GM19025 (cell line): ENCODE data around the gene IGF2R.

Experiments
- ATAC-seq: cut with Tn5 transposase; IDR thresholded peaks from one replicate; pipeline ENCODE4 v1.9.1; 2021; ENCODE audit warnings: mild to moderate bottlenecking, low read depth, moderate library complexity; ENCODE audit not compliant: unreplicated experiment

Gene IGF2R

GRCh38 chr6:160063771-160064413 is 95.0 kb downstream of the IGF2R start:
- no peak for ATAC-seq

- ATAC-seq = no peak
These were observed 96.3 kb downstream of the IGF2R start for GRCh38 chr6:160065200-160065599.

GRCh38 chr6:160067564-160067963 is 98.7 kb downstream of the IGF2R start:
- no peak for ATAC-seq

- no peak for ATAC-seq
These were observed 99.5 kb downstream of the IGF2R start for GRCh38 chr6:160068346-160068745.

- ATAC-seq = peak; percentile 97
These were observed 100.2 kb downstream of the IGF2R start for GRCh38 chr6:160069050-160069454.

- no peak for ATAC-seq
These were observed 100.6 kb downstream of the IGF2R start for GRCh38 chr6:160069459-160069858.

GRCh38 chr6:160070427-160070826 is 101.5 kb downstream of the IGF2R start:
- no peak for ATAC-seq

- no peak for ATAC-seq
These were observed 101.9 kb downstream of the IGF2R start for GRCh38 chr6:160070831-160071230.

- no peak for ATAC-seq
These were observed 103.2 kb downstream of the IGF2R start for GRCh38 chr6:160071805-160072690.

- ATAC-seq = no peak
These were observed 104.4 kb downstream of the IGF2R start for GRCh38 chr6:160073272-160073671.

GRCh38 chr6:160076009-160076408 is 107.1 kb downstream of the IGF2R start:
- no peak for ATAC-seq

GRCh38 chr6:160077024-160077423 is 108.1 kb downstream of the IGF2R start:
- ATAC-seq = no peak

- ATAC-seq = no peak
These were observed 108.6 kb downstream of the IGF2R start for GRCh38 chr6:160077526-160077925.

- no peak for ATAC-seq
These were observed 110.2 kb downstream of the IGF2R start for GRCh38 chr6:160078883-160079685.

GRCh38 chr6:160079686-160080043 is 110.8 kb downstream of the IGF2R start:
- ATAC-seq = no peak

GRCh38 chr6:160080097-160080496 is 111.2 kb downstream of the IGF2R start:
- ATAC-seq = no peak

- ATAC-seq = no peak
These were observed 112.5 kb downstream of the IGF2R start for GRCh38 chr6:160081398-160081797.

- ATAC-seq = no peak
These were observed 113.7 kb downstream of the IGF2R start for GRCh38 chr6:160082627-160083026.

- ATAC-seq = no peak
These were observed 115.4 kb downstream of the IGF2R start for GRCh38 chr6:160084198-160084776.

GRCh38 chr6:160085226-160085625 is 116.3 kb downstream of the IGF2R start:
- ATAC-seq = no peak
